SW480 (cell line): Measurements from ENCODE around the gene POLR1G.
A peak's percentile ranks its signal among the peaks of the same experiment; 100 is the strongest.
"Not testable (repeated sequence)": the region's sequence is repeated elsewhere in the genome, so short reads cannot be mapped to it uniquely, and the experiment has no call there.

Experiments
- DNase-seq: peaks from one replicate; pipeline ENCODE4 v3.0.0-alpha.2; 2016; ENCODE audit warnings: low spot score

Gene POLR1G

GRCh38 chr19:45420871-45421270 lies 14.4 kb downstream of the POLR1G start:
- no peak for DNase-seq

GRCh38 chr19:45421947-45422498 lies 15.6 kb downstream of the POLR1G start:
- DNase-seq = no peak

- DNase-seq = no peak
These were observed 16.7 kb downstream of the POLR1G start for GRCh38 chr19:45423033-45423588.

GRCh38 chr19:45423589-45424190 lies 17.2 kb downstream of the POLR1G start, which contains the start of gene ERCC1:
Gene ERCC1, minus strand, starts transcription at chr19:45423917. Its CDS starts 543 bp downstream, at chr19:45423374.
- DNase-seq = peak; percentile 99

GRCh38 chr19:45424191-45425058 lies 18.0 kb downstream of the POLR1G start:
- DNase-seq = peak; percentile 99

GRCh38 chr19:45428384-45429231 lies 22.2 kb downstream of the POLR1G start:
- no peak for DNase-seq

GRCh38 chr19:45429896-45430295 lies 23.5 kb downstream of the POLR1G start:
- DNase-seq = not testable (repeated sequence)

- DNase-seq = not testable (repeated sequence)
These were observed 24.6 kb downstream of the POLR1G start for GRCh38 chr19:45431008-45431407.

- DNase-seq = not testable (repeated sequence)
These were observed 26.1 kb downstream of the POLR1G start for GRCh38 chr19:45432543-45432942.

GRCh38 chr19:45437328-45437727 lies 30.9 kb downstream of the POLR1G start:
- DNase-seq = no peak

GRCh38 chr19:45439190-45439568 lies 32.7 kb downstream of the POLR1G start:
- no peak for DNase-seq

GRCh38 chr19:45439569-45440258 lies 33.3 kb downstream of the POLR1G start:
- peak; percentile 85 for DNase-seq

- no peak for DNase-seq
These were observed 33.8 kb downstream of the POLR1G start for GRCh38 chr19:45440259-45440638.

- no peak for DNase-seq
These were observed 34.6 kb downstream of the POLR1G start for GRCh38 chr19:45440873-45441654.

GRCh38 chr19:45442408-45442777 lies 35.9 kb downstream of the POLR1G start:
- DNase-seq = no peak

- DNase-seq = no peak
These were observed 36.5 kb downstream of the POLR1G start for GRCh38 chr19:45442778-45443461.

GRCh38 chr19:45443462-45444317 lies 37.2 kb downstream of the POLR1G start:
- peak; percentile 98 for DNase-seq

- DNase-seq = peak; percentile 83
These were observed 38.0 kb downstream of the POLR1G start for GRCh38 chr19:45444318-45445041.
